ENCODE results near the gene CDC42EP5.

Gene CDC42EP5

DNA sequence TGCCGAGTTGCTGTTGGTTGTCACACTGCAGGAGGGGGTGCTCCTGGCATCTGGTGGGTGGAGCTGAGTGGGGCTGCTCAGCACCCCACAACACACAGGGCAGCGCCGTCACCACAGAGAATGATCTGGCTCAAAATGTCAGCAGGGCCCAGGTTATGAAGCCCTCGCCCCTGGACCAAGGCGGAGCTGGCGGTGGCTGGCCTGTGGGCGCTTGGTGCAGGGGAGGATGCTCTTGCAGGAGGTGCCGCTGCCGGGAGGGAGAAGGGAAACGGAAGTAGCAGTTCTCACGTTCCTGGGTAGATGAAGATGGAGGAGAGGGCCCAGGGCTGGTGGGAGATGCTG, 38.3 kb downstream of the CDC42EP5 start:
- H3K27ac Mint-ChIP-seq: no peak overlapping the region
- CTCF ChIA-PET: no interaction called here
- peaks cover 17% of the 10 kb centered on the region for H3K4me1 Mint-ChIP-seq

DNA sequence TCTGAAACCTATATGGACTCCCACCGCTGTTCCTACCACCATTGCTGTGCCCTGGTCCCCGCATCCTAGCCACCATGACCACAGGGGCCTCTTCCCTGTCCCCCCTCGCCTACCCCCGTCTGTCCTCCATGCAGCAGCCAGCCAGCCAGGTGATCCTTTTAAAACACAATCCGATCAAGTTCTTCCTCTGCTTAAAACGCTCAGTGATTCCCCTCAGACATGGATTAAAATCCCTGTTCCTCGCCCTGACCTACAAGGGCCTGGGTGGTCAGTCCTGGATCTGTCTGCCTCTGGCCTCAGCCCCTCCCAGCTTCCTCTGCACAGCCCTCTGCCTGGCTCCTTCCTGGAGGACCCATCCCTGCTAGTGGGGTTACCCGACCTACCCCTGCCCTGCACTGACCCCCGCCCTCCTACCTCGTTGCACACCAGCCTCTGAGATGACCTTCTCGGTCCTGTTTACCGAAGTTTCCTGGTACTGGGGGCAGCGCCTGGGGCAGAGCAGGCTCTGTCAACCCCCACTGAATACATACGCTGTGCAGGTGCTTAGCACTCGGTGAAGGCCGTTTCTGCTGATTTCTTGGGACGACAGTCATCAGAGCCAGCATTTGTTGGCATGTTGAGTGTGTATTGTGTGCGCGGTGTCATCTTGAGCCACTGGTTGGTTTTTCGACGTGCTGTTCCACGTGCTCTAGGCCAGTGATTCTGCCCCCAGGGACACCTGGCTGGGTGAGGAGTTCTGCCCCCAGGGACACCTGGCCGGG, 38.8 kb downstream of the CDC42EP5 start:
- CTCF ChIA-PET: no interaction called here
- peak; percentile 15 for DNase-seq
- H3K4me3 Mint-ChIP-seq: no peak overlapping the region
- H3K4me1 Mint-ChIP-seq: peaks cover 15% of the 10 kb centered on the region
- peaks cover 33% of the 10 kb centered on the region for H3K27me3 Mint-ChIP-seq
- H3K27ac Mint-ChIP-seq: no peak overlapping the region
- H3K36me3 Mint-ChIP-seq: peaks cover 8% of the 10 kb centered on the region
- H3K9me3 Mint-ChIP-seq: no peaks in the 10 kb centered on the region

More for the DNA sequence above, 38.3 kb downstream of the CDC42EP5 start:
- no peaks in the 10 kb centered on the region for H3K9me3 Mint-ChIP-seq
- H3K27me3 Mint-ChIP-seq: peaks cover 28% of the 10 kb centered on the region
- H3K36me3 Mint-ChIP-seq: peaks cover 9% of the 10 kb centered on the region
- DNase-seq: peak; percentile 41
- no peak overlapping the region for H3K4me3 Mint-ChIP-seq

DNA sequence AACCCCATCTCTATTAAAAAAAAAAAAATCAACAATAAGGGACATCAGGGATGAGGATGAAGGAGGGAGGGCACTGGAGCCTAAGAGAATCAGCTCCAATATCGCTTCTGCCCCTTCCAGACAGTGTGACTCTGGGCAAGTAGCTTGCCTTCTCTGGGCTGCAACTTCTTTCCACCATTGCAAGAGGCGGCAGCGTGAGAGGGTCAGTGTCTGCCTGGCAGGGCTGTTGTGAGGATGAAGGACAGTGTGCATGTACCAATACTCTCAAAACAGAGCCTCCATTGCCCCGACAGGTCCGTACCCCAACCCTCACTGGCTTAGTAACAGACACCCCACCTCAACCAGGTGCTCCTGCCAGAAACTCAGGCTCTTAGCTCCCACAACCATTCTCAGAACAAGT, 39.4 kb downstream of the CDC42EP5 start:
- peaks cover 7% of the 10 kb centered on the region for H3K36me3 Mint-ChIP-seq
- peak; percentile 10 for DNase-seq
- H3K4me3 Mint-ChIP-seq: no peak overlapping the region
- H3K27me3 Mint-ChIP-seq: peaks cover 39% of the 10 kb centered on the region
- H3K9me3 Mint-ChIP-seq: no peaks in the 10 kb centered on the region
- H3K27ac Mint-ChIP-seq: no peak overlapping the region
- CTCF ChIA-PET: no interaction called here
- H3K4me1 Mint-ChIP-seq: peaks cover 14% of the 10 kb centered on the region

DNA sequence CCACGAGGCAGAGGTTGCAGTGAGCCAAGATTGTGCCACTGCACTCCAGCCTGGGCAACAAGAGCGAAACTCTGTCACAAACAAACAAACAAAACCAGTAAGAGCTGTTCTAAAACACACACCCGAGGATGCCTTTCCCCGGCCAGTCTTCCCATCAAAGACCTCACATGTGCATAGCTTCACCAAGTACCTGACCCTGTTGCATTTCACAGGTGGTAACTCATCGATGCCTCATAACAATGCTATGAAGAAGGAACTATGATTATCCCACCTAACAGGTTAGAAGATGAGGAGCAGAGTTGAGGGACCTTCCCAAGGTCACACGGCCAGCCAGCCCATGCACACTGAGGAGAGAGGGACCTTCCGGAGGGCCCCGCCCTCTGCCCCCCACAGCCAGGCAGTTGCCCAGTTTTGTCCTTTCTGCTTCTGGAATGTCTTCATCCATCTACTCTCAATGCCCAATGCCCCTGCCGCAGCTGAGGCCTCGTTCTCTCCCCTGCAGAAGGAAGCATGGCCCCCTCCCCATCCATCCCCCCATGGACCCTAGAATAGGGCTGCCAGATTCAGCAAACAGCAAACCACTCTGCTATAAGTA, 40.9 kb downstream of the CDC42EP5 start:
- Mint-ChIP-seq H3K4me1 (peaks cover 14% of the 10 kb centered on the region), H3K27me3 (peaks cover 52% of the 10 kb centered on the region), H3K9me3 (no peaks in the 10 kb centered on the region), H3K36me3 (peaks cover 7% of the 10 kb centered on the region), H3K27ac (no peak overlapping the region), H3K4me3 (no peak overlapping the region)
- CTCF ChIA-PET: interaction anchor here (0.6 kb wide), 1 partner anchor 13 kb away, joined by 3 read pairs; no protein-coding TSS in a partner anchor
- DNase-seq: peak; percentile 7

DNA sequence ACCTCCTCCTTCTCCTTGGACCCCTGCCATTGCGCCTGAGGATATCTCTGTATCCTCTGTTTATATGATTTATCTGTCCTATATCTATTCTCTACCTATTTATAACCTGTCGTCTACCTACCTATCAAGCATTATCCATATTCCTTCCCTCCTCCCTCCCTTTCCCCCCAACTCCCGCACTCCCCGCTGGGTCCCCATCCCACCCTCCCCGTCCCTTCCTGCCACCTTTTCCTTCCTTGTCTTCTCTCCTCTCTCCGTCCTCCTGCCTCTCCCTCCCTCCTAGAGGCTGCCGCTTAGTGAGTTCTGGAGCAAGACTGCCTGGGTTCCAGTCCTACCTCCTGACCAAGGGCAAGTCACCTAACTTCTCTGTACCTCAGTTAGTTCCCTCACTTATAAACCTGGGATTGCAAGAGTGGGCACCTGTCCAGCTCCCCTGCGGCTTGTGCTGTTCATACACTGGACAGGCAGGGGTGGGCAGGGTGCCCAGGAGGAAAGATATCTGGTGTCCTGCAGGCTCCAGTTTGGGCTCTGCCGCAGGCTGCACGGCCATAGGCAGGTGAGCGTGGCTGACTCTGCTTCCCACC, 41.7 kb downstream of the CDC42EP5 start:
- CTCF ChIA-PET: interaction anchor here (1.0 to 2.0 kb wide), 2 partner anchors 8 to 12 kb away, joined by 4 to 7 read pairs; no protein-coding TSS in a partner anchor
- Mint-ChIP-seq H3K27me3 (peaks cover 58% of the 10 kb centered on the region), H3K27ac (no peak overlapping the region), H3K36me3 (peaks cover 3% of the 10 kb centered on the region), H3K9me3 (no peaks in the 10 kb centered on the region), H3K4me1 (peaks cover 14% of the 10 kb centered on the region), H3K4me3 (no peak overlapping the region)
- peak; percentile 9 for DNase-seq

DNA sequence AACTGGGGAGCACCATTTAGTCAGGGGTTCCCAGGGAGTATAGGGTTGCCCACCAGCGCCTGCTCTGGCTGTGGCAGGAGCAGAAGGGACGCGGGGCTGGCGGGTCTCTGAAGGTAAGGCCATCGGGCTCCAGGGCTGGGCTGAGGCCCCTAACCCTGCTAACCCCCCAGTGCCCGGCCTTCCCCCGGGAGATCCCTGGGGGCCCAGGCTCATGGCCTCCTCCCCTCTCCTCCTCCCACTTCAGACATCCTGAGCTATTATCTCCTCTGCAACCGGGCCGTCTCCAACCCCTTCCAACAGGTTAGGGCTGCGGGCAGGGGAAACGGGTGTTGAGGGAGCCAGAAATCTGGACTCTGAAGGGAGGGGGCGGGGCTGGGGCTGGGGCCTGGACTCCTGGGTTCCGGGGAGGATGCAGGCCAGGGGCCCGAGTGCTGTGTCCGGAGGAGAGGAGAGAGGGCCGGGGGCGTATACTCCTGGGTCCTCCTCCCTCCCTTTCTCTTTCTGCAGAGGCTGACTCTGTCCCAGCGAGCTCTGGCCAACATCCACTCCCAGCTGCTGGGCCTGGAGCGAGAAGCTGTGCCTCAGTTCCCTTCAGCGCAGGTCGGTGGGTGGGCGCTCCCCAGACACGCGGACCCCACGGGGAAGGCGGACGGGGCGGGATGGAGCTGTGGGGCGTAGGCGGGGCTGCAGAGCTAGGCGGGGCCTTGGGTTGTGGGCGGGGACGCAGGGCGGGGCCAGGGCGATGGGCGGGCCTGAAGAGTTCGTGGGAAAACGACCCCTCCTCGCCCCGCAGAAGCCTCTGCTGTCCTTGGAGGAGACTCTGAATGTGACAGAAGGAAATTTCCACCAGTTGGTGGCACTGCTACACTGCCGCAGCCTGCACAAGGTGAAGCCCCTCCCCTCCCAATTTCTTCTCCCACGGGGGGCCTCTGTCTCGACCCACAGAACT, 42.5 kb downstream of the CDC42EP5 start:
- H3K36me3 Mint-ChIP-seq: peaks cover 2% of the 10 kb centered on the region
- DNase-seq: peak; percentile 67
- CTCF ChIA-PET: interaction anchor here (1.0 to 2.0 kb wide), 3 partner anchors 9 to 40 kb away, joined by 3 to 7 read pairs (median 4); no protein-coding TSS in a partner anchor
- H3K9me3 Mint-ChIP-seq: no peaks in the 10 kb centered on the region
- peaks cover 64% of the 10 kb centered on the region for H3K27me3 Mint-ChIP-seq
- no peak overlapping the region for H3K4me3 Mint-ChIP-seq
- no peak overlapping the region for H3K27ac Mint-ChIP-seq
- peaks cover 14% of the 10 kb centered on the region for H3K4me1 Mint-ChIP-seq

DNA sequence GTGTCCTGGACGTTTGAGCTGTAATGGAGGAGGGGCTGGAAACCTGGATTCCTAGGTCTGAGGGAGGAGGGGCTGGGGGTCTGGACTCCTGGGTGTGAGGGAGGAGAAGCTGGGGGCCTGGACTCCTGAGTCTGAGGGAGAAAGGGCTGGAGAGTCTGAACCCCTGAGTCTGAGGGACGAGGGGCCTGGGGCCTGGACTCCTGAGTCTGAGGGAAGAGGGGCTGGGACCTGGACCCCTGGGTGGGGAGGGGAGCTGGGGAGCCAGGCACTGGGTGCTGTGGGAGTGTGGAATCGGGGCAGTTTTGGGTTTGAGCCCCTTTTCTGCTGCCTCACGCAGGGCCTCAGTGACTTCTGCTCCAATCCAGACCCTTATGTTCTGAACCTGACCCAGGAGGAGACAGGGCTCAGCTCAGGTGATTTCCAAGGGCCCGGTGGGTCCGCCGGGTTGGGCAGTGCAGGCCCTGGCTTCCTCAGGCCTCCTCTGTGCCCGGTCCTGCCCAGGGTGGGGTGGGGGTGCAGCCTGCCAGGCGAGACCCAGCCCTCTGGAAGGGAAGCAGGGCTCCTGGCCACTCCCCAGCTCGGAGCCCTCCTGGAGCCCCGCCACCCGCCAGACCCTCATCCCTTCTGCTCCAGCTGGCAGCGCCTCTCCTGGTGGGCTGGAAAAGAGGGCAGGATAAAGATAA, 43.4 kb downstream of the CDC42EP5 start:
- no peaks in the 10 kb centered on the region for H3K9me3 Mint-ChIP-seq
- no peak overlapping the region for H3K4me3 Mint-ChIP-seq
- H3K4me1 Mint-ChIP-seq: peaks cover 8% of the 10 kb centered on the region
- DNase-seq: peak; percentile 20
- no peaks in the 10 kb centered on the region for H3K36me3 Mint-ChIP-seq
- no peak overlapping the region for H3K27ac Mint-ChIP-seq
- CTCF ChIA-PET: interaction anchor here (1.0 to 2.0 kb wide), 2 partner anchors 10 to 39 kb away, joined by 3 to 4 read pairs; no protein-coding TSS in a partner anchor
- H3K27me3 Mint-ChIP-seq: peaks cover 72% of the 10 kb centered on the region

DNA sequence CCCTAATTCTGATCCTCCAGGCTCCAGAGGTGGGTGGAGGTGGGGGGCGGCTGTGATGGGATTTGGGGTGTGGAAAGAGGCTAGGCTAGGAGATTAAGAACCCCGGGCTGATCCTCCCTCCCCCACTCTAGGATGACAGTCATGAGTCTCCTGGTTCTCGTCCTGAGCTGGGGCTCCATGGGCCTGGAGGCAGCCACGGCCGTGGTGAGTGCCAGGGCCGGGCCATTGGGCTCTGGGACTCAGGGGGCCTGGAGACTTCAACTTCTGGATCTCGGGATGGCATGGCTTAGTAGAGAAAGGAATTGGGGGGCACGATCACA, 44.0 kb downstream of the CDC42EP5 start:
- H3K4me3 Mint-ChIP-seq: no peak overlapping the region
- H3K9me3 Mint-ChIP-seq: no peaks in the 10 kb centered on the region
- no peak for DNase-seq
- peaks cover 77% of the 10 kb centered on the region for H3K27me3 Mint-ChIP-seq
- H3K4me1 Mint-ChIP-seq: peaks cover 6% of the 10 kb centered on the region
- H3K27ac Mint-ChIP-seq: no peak overlapping the region
- no peaks in the 10 kb centered on the region for H3K36me3 Mint-ChIP-seq
- CTCF ChIA-PET: interaction anchor here (0.9 to 1.0 kb wide), 2 partner anchors 13 to 38 kb away, joined by 3 to 4 read pairs; no protein-coding TSS in a partner anchor

DNA sequence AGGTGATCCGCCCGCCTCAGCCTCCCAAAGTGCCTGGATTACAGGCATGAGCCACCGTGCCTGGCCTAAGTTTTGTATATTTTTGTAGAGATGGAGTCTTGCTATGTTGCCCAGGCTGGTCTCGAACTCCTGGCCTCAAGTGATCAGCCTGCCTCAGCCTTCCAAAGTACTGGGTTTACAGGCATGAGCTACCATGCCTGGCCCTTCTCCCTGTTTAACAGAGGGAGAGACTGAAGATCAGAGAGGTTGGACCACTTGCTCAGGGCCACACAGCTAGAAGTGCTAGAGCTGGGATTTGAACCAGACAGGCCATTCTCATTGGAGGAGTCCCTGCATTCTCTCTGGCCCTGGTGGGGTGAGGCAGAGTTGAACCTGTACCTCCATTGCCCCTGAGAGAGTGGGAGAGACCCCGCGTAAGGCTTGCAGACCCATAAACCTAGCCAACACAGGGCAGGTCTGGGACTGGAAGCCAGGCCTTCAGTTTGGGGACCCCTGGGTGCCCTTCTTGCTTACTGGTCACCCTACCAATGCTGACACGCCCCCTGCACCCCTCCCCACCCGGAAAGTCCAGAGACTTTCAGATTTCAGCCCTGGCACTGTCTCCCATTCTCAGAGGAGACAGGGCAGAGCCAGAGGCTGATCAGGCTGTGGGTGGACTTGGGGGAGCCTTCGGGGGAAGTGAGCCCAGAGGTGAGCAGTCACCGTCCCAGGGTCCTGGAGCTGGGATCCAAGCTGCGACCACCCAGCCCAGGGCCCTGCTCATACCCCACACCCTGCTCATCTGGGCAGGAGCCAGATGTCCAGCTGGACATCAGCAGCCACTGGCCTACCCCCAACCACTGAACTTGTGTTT, 44.5 kb downstream of the CDC42EP5 start:
- CTCF ChIA-PET: interaction anchor here (0.9 to 1.5 kb wide), 2 partner anchors 11 to 12 kb away, joined by 4 to 7 read pairs; no protein-coding TSS in a partner anchor
- H3K27ac Mint-ChIP-seq: no peak overlapping the region
- H3K27me3 Mint-ChIP-seq: peaks cover 79% of the 10 kb centered on the region
- H3K4me1 Mint-ChIP-seq: peaks cover 6% of the 10 kb centered on the region
- H3K36me3 Mint-ChIP-seq: no peaks in the 10 kb centered on the region
- H3K4me3 Mint-ChIP-seq: no peak overlapping the region
- no peak for DNase-seq
- no peaks in the 10 kb centered on the region for H3K9me3 Mint-ChIP-seq

DNA sequence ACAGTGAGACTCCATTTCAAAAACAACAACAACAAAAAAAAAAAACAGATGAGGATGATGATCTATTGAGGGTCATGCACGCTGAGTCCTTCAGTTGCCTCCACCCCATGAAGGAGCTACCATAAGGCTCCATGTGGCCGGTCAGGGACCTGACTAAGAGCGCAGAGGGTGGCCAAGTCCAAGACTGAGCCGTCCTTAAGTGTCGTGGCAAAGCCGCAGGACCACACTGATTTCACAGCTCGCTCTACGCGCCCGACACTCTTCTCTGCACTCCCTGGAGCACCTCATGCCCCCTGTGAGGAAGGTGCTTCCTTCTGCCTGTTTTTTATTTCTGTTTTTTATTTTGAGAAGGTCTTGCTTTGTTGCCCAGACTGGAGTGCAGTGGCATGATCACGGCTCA, 45.5 kb downstream of the CDC42EP5 start:
- no peak for DNase-seq
- H3K4me3 Mint-ChIP-seq: no peak overlapping the region
- no peak overlapping the region for H3K27ac Mint-ChIP-seq
- CTCF ChIA-PET: interaction anchor here (1.5 kb wide), 1 partner anchor 12 kb away, joined by 7 read pairs; no protein-coding TSS in a partner anchor
- no peaks in the 10 kb centered on the region for H3K9me3 Mint-ChIP-seq
- peaks cover 82% of the 10 kb centered on the region for H3K27me3 Mint-ChIP-seq
- no peaks in the 10 kb centered on the region for H3K36me3 Mint-ChIP-seq
- peaks cover 6% of the 10 kb centered on the region for H3K4me1 Mint-ChIP-seq

DNA sequence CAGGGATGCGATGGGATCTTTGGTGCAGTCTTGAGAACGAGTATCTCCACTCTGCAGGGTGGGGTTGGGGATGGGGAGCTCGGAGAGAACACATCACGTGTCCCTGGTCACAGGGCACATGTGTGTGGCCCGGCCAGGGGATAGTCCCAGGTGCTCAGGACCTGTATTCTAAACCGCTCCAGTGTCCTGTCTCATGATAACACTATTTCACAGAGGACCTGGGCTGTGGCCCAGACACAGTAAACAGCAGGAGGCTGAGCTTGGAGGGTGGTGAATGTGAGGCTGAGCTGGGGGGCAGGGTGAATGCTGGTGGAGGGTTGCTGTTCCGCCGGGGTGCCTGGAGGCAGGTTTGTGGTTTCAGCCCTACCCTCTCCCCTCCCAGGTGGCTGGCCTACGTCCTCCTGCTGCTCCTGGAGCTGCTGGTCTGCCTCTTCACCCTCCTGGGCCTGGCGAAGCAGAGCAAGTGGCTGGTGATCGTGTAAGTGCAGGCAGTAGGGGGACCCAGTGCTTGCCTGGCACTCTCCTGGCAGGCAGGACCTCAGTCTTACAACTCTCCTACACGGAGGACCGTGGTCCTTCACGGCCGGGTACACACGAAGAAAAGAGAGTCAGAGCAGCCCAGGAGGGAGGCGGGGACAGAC, 46.7 kb downstream of the CDC42EP5 start:
- Mint-ChIP-seq H3K9me3 (no peaks in the 10 kb centered on the region), H3K36me3 (no peaks in the 10 kb centered on the region), H3K27me3 (peaks cover 75% of the 10 kb centered on the region), H3K4me1 (peaks cover 6% of the 10 kb centered on the region), H3K27ac (no peak overlapping the region), H3K4me3 (no peak overlapping the region)
- CTCF ChIA-PET: no interaction called here
- DNase-seq: no peak

DNA sequence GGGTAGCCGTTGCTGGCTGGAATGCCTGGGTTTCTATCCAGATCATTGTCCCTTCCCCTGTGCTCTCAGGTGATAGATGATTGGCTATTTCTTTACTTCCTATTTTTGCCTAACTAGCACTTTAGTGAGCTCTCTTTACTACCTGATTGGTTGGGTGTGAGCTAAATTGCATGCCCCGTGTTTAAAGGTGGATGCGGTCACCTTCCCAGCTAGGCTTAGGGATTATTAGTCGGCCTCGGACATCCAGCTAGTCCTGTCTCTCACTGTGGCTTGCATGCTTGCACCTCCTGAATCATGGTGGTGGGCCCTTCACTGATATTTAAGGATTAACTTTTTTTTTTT, 47.7 kb downstream of the CDC42EP5 start:
- no peaks in the 10 kb centered on the region for H3K4me1 Mint-ChIP-seq
- H3K27me3 Mint-ChIP-seq: peaks cover 74% of the 10 kb centered on the region
- H3K4me3 Mint-ChIP-seq: no peak overlapping the region
- peak overlapping the region; percentile 19 for H3K27ac Mint-ChIP-seq
- CTCF ChIA-PET: no interaction called here
- H3K9me3 Mint-ChIP-seq: no peaks in the 10 kb centered on the region
- no peak for DNase-seq
- no peaks in the 10 kb centered on the region for H3K36me3 Mint-ChIP-seq

Data from activated naive CD4-positive, alpha-beta T cell treated with anti-CD3 and anti-CD28 coated beads, Interleukin-2, amount 10 ng/mL, durations not matched to agents 7 days and 5 days (primary cell).